Thoracic aorta (tissue), 2 donors: ENCODE data around the gene ABLIM2. TPM values are rescaled to one million over a fixed set of nuclear protein-coding genes. Genes with fewer than 3 reads are reported as not detected.

ENCODE experiments used
- ATAC-seq: fragments of 150-250 bp; one replicate; pipeline ENCODE4 v1.8.0; 2017; ENCODE audit warnings: low read depth; ENCODE audit not compliant: insufficient number of reproducible peaks, low FRiP score
- DNase-seq: peaks from one replicate; pipeline ENCODE4 v3.0.0-alpha.2; 2020; ENCODE audit warnings: low spot score
- H3K27ac ChIP-seq, 2 donors: fragments of 200-600 bp; sonication (generic); 1 replicate in 1 of 2; 2 replicates in 1 of 2; pipeline ENCODE4 v1.5.1; 2016; ENCODE audit warnings: mild to moderate bottlenecking in 2 of 2, moderate library complexity in 2 of 2
- H3K27me3 ChIP-seq: fragments of 200-600 bp; sonication (generic); replicated peaks from 2 replicates; pipeline ENCODE4 v1.6.0; 2016; ENCODE audit warnings: mild to moderate bottlenecking; ENCODE audit not compliant: insufficient read depth
- H3K36me3 ChIP-seq: fragments of 200-600 bp; sonication (generic); one replicate; pipeline ENCODE4 v1.5.1; 2016
- H3K4me1 ChIP-seq, 2 donors: fragments of 200-600 bp; sonication (generic); 1 replicate in 1 of 2; 2 replicates in 1 of 2; pipeline versions ENCODE4 v1.5.1 to v1.6.0; 2016; ENCODE audit warnings: low read depth in 2 of 2, mild to moderate bottlenecking in 1 of 2; ENCODE audit not compliant: control insufficient read depth in 1 of 2
- H3K4me3 ChIP-seq: fragments of 200-600 bp; sonication (generic); 2 replicates; pipeline ENCODE4 v1.5.1; 2016; ENCODE audit warnings: mild to moderate bottlenecking
- H3K9me3 ChIP-seq: fragments of 200-600 bp; sonication (generic); 2 replicates; pipeline ENCODE4 v1.5.1; 2016
- total RNA-seq, 2 donors: library from RNA; depleted of rRNA; stranded (reverse); fragments of >200 nt; gene quantifications; one replicate each; pipeline versions ENCODE4 v1.1.0 to v1.2.3, GENCODE V29; 2016
- TF ChIP-seq, protein P1 (sequence below): fragments of 200-600 bp; sonication (generic); IDR thresholded peaks from one replicate; pipeline ENCODE4 v1.5.1; 2019; ENCODE audit warnings: antibody characterized with exemption

ABLIM2 gene
- total RNA-seq, 2 donors from 2014 or later: 25.6 to 28.6 TPM

DNA sequence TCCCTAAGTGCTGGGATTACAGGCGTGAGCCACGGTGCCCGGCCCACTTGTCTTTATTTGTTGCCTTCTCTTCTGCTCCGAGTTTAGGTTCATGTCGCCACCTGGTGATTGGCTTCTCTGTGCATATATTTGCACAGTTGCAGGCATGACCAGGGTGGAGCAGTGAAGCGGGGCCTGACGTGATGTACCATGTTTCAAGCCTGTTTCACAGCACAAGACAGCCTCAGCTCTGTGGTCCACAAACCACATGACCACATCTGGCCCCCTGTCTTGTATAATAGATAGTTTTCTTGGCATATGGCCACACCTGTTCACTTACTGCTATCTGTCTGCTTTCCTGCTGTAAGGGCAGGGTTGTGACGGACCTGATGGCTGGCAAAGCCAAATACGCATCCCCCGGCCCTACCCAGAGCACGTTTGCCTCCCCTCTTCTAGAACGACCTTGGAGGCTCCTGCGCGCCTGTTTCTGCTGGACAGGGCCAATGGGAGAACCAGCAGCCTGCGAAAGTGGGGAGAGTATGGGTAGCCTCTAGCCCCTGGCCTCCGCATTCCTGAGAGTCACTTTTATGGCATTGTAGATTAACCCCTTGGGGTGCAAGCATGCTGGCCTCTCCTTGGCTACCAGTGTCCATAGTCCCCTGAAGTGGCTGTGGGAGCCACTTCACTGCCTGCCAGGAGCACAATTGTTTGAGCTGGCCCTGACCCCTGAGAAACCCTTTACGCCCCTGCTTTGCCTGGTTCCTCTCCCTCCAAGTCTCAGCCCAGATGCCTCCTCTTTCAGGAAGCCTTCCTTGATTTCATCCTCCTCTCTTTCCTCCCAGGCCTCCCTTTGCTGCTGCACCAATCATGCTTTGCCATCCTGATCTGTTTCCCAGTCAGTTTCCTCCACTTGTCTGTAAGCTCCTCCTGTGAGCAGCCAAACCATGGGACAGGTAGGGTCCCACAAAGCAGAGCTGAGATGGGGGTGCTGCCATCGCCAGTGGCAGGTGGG is 34.4 kb upstream of the ABLIM2 start:
- Histone ChIP-seq H3K9me3 (no peaks in the 10 kb centered on the region), H3K27me3 (no peaks in the 10 kb centered on the region), H3K27ac (no peak overlapping the region), H3K4me3 (no peak overlapping the region), H3K4me1 (peaks cover 21 to 42% of the 10 kb centered on the region in 2 donors), H3K36me3 (no peaks in the 10 kb centered on the region)
- ATAC-seq (no peak), DNase-seq (no peak)
- TF ChIP-seq, protein P1, sequence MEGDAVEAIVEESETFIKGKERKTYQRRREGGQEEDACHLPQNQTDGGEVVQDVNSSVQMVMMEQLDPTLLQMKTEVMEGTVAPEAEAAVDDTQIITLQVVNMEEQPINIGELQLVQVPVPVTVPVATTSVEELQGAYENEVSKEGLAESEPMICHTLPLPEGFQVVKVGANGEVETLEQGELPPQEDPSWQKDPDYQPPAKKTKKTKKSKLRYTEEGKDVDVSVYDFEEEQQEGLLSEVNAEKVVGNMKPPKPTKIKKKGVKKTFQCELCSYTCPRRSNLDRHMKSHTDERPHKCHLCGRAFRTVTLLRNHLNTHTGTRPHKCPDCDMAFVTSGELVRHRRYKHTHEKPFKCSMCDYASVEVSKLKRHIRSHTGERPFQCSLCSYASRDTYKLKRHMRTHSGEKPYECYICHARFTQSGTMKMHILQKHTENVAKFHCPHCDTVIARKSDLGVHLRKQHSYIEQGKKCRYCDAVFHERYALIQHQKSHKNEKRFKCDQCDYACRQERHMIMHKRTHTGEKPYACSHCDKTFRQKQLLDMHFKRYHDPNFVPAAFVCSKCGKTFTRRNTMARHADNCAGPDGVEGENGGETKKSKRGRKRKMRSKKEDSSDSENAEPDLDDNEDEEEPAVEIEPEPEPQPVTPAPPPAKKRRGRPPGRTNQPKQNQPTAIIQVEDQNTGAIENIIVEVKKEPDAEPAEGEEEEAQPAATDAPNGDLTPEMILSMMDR: no peak

DNA sequence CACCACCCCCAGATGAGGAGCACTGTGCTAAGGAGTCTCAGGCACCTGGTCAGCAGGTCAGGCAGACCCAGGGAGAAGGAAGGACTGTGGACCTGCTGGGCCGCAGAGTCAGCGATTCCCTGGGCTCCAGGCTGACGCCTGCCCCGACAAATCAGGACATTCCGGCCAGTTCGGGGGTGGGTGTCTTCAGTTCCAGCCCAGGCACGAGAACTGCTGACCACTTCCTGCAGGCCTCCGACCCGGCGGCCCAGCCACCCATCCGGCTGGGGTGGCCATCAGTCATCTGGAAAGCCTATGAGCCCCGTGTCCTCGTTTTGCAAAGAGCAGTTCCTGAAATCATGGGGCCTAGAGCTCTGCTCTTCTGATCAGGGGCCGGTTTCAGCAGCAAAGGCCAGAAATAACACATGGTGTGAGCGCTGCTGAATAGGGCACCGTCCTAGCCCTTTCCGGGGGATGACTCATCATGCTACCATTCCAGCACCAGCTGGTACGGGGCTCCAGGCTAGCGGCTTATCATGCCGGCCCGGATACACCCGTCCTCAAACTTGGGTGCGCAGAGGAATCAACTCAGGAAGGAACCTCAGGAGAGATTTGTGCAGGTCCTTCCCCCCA is 32.6 kb upstream of the ABLIM2 start:
- peak overlapping the region; percentile 37 for H3K4me3 ChIP-seq
- no peaks in the 10 kb centered on the region for H3K36me3 ChIP-seq
- no peaks in the 10 kb centered on the region for H3K27me3 ChIP-seq
- H3K4me1 ChIP-seq: peaks cover 21 to 38% of the 10 kb centered on the region in 2 donors
- H3K9me3 ChIP-seq: no peaks in the 10 kb centered on the region
- TF ChIP-seq, protein P1: no peak
- H3K27ac ChIP-seq: peak overlapping the region; percentile 69 to 84
- ATAC-seq (peak; percentile 57), DNase-seq (no peak)

DNA sequence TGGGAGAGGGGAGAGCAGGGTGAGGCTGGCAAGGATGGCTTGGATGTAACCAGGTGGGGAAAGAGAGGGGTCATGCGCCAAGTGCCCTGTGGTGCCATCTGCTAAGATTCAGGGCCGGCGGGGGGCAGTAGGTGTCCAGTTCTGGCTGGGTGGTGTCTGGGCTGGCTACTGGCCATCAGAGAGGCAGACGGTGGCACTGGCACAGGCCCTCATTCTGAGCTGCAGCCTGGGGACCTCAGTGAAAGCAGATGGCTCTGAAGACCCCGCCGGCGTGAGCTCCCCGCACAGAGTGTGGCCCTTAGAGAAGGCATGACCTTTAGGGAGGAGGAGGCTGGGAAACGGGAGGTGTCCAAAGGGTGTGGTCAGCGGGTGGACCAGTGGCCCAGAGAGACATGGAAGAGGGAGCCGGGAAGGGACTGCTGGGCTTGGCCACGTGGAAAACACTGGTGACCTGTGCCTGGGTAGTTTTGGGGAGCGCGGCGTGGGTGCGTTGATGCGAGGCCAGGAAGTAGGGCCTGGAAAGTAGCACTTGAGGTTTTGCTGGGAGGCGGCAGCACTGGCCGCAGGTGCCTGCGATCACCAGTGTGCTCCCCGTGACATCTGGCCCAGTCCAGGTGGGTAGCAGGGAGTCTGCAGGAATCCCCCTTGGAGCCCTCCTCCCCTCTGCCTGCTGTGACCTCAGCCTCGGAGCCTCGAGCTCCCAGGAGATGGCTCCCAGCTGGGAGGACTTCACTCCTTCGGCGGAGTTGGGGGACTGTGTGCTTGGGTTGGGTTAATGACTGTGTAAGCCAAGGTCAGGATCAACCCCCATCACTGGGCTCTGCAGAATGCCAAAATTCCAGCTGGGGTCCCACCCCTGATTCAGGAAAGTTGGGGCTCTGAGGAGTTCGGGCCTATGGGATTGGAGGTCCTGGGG is 31.2 kb upstream of the ABLIM2 start:
- ATAC-seq: no peak
- H3K27ac ChIP-seq: peak overlapping the region in 1 of 2 donors; percentile 84

DNA sequence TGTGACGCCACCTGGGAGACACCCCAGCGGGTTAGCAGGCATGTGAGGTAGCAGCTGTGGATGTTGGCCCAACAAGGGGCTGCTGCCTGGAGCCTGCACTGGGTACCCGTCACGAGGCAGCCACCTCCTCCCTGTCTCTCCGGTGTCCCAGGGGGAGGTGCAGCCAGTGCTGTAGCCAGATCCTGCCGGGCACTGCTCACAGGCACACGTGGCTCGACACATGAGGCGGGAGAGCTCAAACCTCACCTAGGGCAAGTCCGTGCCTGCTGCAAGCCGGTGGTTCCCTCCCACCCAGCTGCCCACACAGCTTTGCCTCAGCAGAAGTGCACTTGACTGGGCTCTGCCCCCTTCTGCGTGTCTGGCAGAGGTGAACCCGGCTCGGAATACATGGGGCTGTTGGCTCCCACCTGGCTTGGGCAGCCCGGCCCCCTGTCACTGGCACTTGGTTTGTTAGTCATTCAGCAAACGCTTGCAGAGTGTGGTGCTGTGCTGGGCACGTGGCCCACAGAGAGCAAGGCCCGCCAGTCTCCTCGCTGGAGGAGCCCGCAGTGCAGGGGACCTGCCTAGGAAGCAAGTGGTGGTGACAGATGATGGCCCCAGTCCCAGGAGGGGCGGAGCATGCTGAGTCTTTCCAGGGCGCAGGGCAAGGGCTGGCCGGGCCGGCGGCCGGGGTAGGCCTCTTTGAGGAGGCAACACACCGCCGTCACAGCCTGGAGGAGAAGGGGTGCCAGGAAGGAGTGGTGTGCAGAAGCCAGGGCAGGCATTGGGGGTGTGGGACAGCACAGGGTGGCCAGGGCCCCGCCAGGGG is 30.3 kb upstream of the ABLIM2 start:
- ATAC-seq: no peak
- TF ChIP-seq, protein P1: no peak
- no peak overlapping the region for H3K4me3 ChIP-seq
- H3K36me3 ChIP-seq: no peaks in the 10 kb centered on the region
- H3K4me1 ChIP-seq: peaks cover 21 to 38% of the 10 kb centered on the region in 2 donors
- no peak for DNase-seq
- H3K27me3 ChIP-seq: no peaks in the 10 kb centered on the region
- H3K9me3 ChIP-seq: no peaks in the 10 kb centered on the region
- peak overlapping the region in 1 of 2 donors; percentile 84 for H3K27ac ChIP-seq

More for the DNA sequence above, 31.2 kb upstream of the ABLIM2 start:
- TF ChIP-seq, protein P1: no peak
- no peaks in the 10 kb centered on the region for H3K9me3 ChIP-seq
- H3K4me3 ChIP-seq: no peak overlapping the region
- peaks cover 21 to 38% of the 10 kb centered on the region in 2 donors for H3K4me1 ChIP-seq
- DNase-seq: no peak
- no peaks in the 10 kb centered on the region for H3K27me3 ChIP-seq
- H3K36me3 ChIP-seq: no peaks in the 10 kb centered on the region
